Sigmoid colon (tissue), 7 donors: ENCODE measurements around the gene HARS1. TPM values are rescaled to one million over a fixed set of nuclear protein-coding genes. Genes with fewer than 3 reads are reported as not detected.
A peak's percentile ranks its signal among the peaks of the same experiment; 100 is the strongest.
"Not testable (repeated sequence)": the region's sequence is repeated elsewhere in the genome, so short reads cannot be mapped to it uniquely, and the experiment has no call there.

ENCODE experiments used
- DNase-seq: peaks from one replicate; pipeline ENCODE4 v3.0.0-alpha.2; 2019
- H3K27ac ChIP-seq, 4 donors: fragments of 200-600 bp; sonication (generic); one replicate each; pipeline ENCODE4 v1.5.1; 2016 to 2019; ENCODE audit warnings: mild to moderate bottlenecking in 1 of 4
- H3K27me3 ChIP-seq, 3 donors: fragments of 200-600 bp; sonication (generic); one replicate each; pipeline ENCODE4 v1.5.1; 2019; ENCODE audit warnings: mild to moderate bottlenecking in 1 of 3
- H3K36me3 ChIP-seq, 4 donors: fragments of 200-600 bp; sonication (generic); one replicate each; pipeline ENCODE4 v1.5.1; 2016 to 2019
- H3K4me1 ChIP-seq, 4 donors: fragments of 200-600 bp; sonication (generic); one replicate each; pipeline ENCODE4 v1.5.1; 2017 to 2019
- H3K4me3 ChIP-seq, 4 donors: fragments of 200-600 bp; sonication (generic); one replicate each; pipeline ENCODE4 v1.5.1; 2017 to 2019; ENCODE audit warnings: mild to moderate bottlenecking in 2 of 4, moderate library complexity in 1 of 4
- H3K9me3 ChIP-seq, 4 donors: fragments of 200-600 bp in 3 of 4; sonication (generic) in 3 of 4; one replicate each; pipeline versions ENCODE4 v1.5.1 to v1.6.1; 2013 to 2019
- CTCF ChIP-seq, 4 experiments: fragments of 450-650 bp in 3 of 4; fragments of 200-600 bp in 1 of 4; IDR thresholded peaks; one replicate each; pipeline ENCODE4 v1.5.1; 2016 to 2019; ENCODE audit warnings: antibody characterized with exemption in 4 of 4, mild to moderate bottlenecking in 3 of 4, moderate library complexity in 2 of 4
- EP300 ChIP-seq, 4 donors: sonication (generic); formaldehyde crosslinking; IDR thresholded peaks; one replicate each; pipeline ENCODE4 v1.6.1; 2017; ENCODE audit warnings: antibody characterized with exemption in 4 of 4
- POLR2A ChIP-seq, 2 donors: fragments of 450-650 bp; IDR thresholded peaks; one replicate each; pipeline ENCODE4 v1.6.1; 2016; ENCODE audit warnings: antibody characterized with exemption in 2 of 2, mild to moderate bottlenecking in 2 of 2, moderate library complexity in 2 of 2
- POLR2AphosphoS5 ChIP-seq, 4 donors: sonication (generic); formaldehyde crosslinking; IDR thresholded peaks; one replicate each; pipeline ENCODE4 v1.6.1; 2017; ENCODE audit warnings: antibody characterized with exemption in 4 of 4
- WGBS, 2 donors: extraction: QIAGEN DNeasy Blood & Tissue Kit; methylation state at CpG; one replicate each; pipeline ENCODE4 v1.1.7; 2013; 5-methylcytosine and 5-hydroxymethylcytosine counted together
- intact Hi-C: fragments of 100-400 bp; cut with DNase I; formaldehyde crosslinking; loops from one replicate; pipeline ENCODE4 v1.15.1; 2023
- polyA plus RNA-seq, 3 donors: library from polyadenylated mRNA; stranded (reverse); fragments of 200-250 nt; gene quantifications; one replicate each; pipeline ENCODE4 v1.2.3, GENCODE V29; 2013
- total RNA-seq, 4 donors: library from RNA; depleted of rRNA; stranded (reverse); fragments of >200 nt; gene quantifications; one replicate each; pipeline ENCODE4 v1.1.0, GENCODE V29; 2016
- donor health status: healthy with polysubstance abuse.
- donor health status: Bipolar disorder and iron deficiency.
- donor health status: healthy.

HARS1 gene
- total and polyA plus RNA-seq, 7 donors: 35.2 to 60.2 (median 41.0) TPM

GRCh38 chr5:140647042-140647419 is 44.1 kb downstream of the HARS1 start:
- Histone ChIP-seq H3K4me3 (peak overlapping the region; percentile 79 to 98 (median 85)), H3K27me3 (no peaks in the 10 kb centered on the region), H3K9me3 (no peaks in the 10 kb centered on the region), H3K27ac (peak overlapping the region; percentile 83 to 90 (median 86)), H3K4me1 (peaks cover 0 to 38% (median 28%) of the 10 kb centered on the region in 4 donors), H3K36me3 (peaks cover 6 to 78% (median 39%) of the 10 kb centered on the region in 4 donors)
- intact Hi-C loops: loop anchor here (1.0 to 10.0 kb wide), 4 partner anchors 45 to 272 kb away; partner anchors contain the start of genes ANKHD1, EIF4EBP3, HARS1 and HARS2
- DNase-seq: no peak
- TF ChIP-seq POLR2AphosphoS5 (IDR thresholded peaks at IDR 0.05): no peak
- no peak for TF ChIP-seq EP300 (IDR thresholded peaks at IDR 0.05)
- no peak for TF ChIP-seq CTCF (IDR thresholded peaks at IDR 0.05)
- TF ChIP-seq POLR2A (IDR thresholded peaks at IDR 0.05): no peak
- WGBS, 2 donors: 0% methylated on average over 27 of the region's 27 CpGs

GRCh38 chr5:140642718-140643117 is 48.5 kb downstream of the HARS1 start:
- TF ChIP-seq CTCF (IDR thresholded peaks at IDR 0.05) (no peak), POLR2A (IDR thresholded peaks at IDR 0.05) (no peak), EP300 (IDR thresholded peaks at IDR 0.05) (no peak), POLR2AphosphoS5 (IDR thresholded peaks at IDR 0.05) (no peak)
- Histone ChIP-seq H3K36me3 (peaks cover 0 to 49% (median 18%) of the 10 kb centered on the region in 4 donors), H3K27ac (no peak overlapping the region), H3K4me1 (peaks cover 0 to 34% (median 27%) of the 10 kb centered on the region in 4 donors), H3K27me3 (no peaks in the 10 kb centered on the region), H3K4me3 (no peak overlapping the region), H3K9me3 (no peaks in the 10 kb centered on the region)
- intact Hi-C loops: loop anchor here (10.0 kb wide), 1 partner anchor 268 kb away; no protein-coding TSS in a partner anchor
- DNase-seq: no peak
- 70 to 84% methylated on average over 3 of the region's 3 CpGs for WGBS, 2 donors

- TF ChIP-seq EP300 (IDR thresholded peaks at IDR 0.05): no peak
- TF ChIP-seq POLR2A (IDR thresholded peaks at IDR 0.05): no peak
- no peak for TF ChIP-seq POLR2AphosphoS5 (IDR thresholded peaks at IDR 0.05)
- no peak for TF ChIP-seq CTCF (IDR thresholded peaks at IDR 0.05)
- H3K27ac ChIP-seq: no peak overlapping the region
- no peaks in the 10 kb centered on the region for H3K9me3 ChIP-seq
- H3K36me3 ChIP-seq: peaks cover 0 to 49% (median 18%) of the 10 kb centered on the region in 4 donors
- no peaks in the 10 kb centered on the region for H3K27me3 ChIP-seq
- peaks cover 0 to 30% (median 22%) of the 10 kb centered on the region in 4 donors for H3K4me1 ChIP-seq
- WGBS, 2 donors: 94% methylated on average over 8 of the region's 8 CpGs
- no peak for DNase-seq
- intact Hi-C loops: loop anchor here (10.0 kb wide), 1 partner anchor 267 kb away; no protein-coding TSS in a partner anchor
- no peak overlapping the region for H3K4me3 ChIP-seq
These were observed 49.5 kb downstream of the HARS1 start for GRCh38 chr5:140641716-140642115.

GRCh38 chr5:140639148-140639981 is 51.8 kb downstream of the HARS1 start, which contains the start of gene TMCO6:
TMCO6 (plus strand) TSS chr5:140639451; CDS start chr5:140639528, 77 bp downstream.
- peak; percentile 99 for DNase-seq
- 1% methylated on average over 63 of the region's 63 CpGs for WGBS, 2 donors
- TF ChIP-seq POLR2AphosphoS5 (IDR thresholded peaks at IDR 0.05) (peak; percentile 79 to 90 (median 86)), CTCF (IDR thresholded peaks at IDR 0.05) (peak; percentile 32 to 63 (median 59)), POLR2A (IDR thresholded peaks at IDR 0.05) (peak; percentile 21 to 59), EP300 (IDR thresholded peaks at IDR 0.05) (peak in 1 of 4 donors; percentile 17)
- H3K4me3 ChIP-seq: peak within 1 kb of the TSS; percentile 66 to 77 (median 71)
- peaks cover 0 to 18% (median 12%) of the 10 kb centered on the region in 4 donors for H3K4me1 ChIP-seq
- peak within 1 kb of the TSS; percentile 88 to 91 (median 90) for H3K27ac ChIP-seq
- no peaks in the 10 kb centered on the region for H3K9me3 ChIP-seq
- intact Hi-C loops: loop anchor here (2.0 kb wide), 2 partner anchors 75 to 93 kb away; partner anchors contain the start of genes APBB3, EIF4EBP3 and SLC35A4
- H3K27me3 ChIP-seq: no peaks in the 10 kb centered on the region
- H3K36me3 ChIP-seq: peaks cover 0 to 30% (median 9%) of the 10 kb centered on the region in 4 donors

GRCh38 chr5:140638898-140639147 is 52.3 kb downstream of the HARS1 start:
- WGBS, 2 donors: 11 to 19% methylated on average over 9 of the region's 9 CpGs
- peaks cover 0 to 18% (median 12%) of the 10 kb centered on the region in 4 donors for H3K4me1 ChIP-seq
- peak overlapping the region; percentile 66 to 77 (median 71) for H3K4me3 ChIP-seq
- peaks cover 0 to 24% (median 5%) of the 10 kb centered on the region in 4 donors for H3K36me3 ChIP-seq
- peak overlapping the region; percentile 88 to 91 (median 90) for H3K27ac ChIP-seq
- not testable (repeated sequence) for H3K9me3 ChIP-seq, H3K27me3 ChIP-seq, DNase-seq
- intact Hi-C loops: loop anchor here (2.0 kb wide), 2 partner anchors 74 to 92 kb away; partner anchors contain the start of genes APBB3, EIF4EBP3 and SLC35A4
